ENCODE data around the gene MOK. TPM values are rescaled to one million over a fixed set of nuclear protein-coding genes. Genes with fewer than 3 reads are reported as not detected.

The MOK gene
- total and polyA plus RNA-seq, 2 of the 4 experiments (the other 2 are of a cell fraction): 16.8 to 48.5 TPM

DNA sequence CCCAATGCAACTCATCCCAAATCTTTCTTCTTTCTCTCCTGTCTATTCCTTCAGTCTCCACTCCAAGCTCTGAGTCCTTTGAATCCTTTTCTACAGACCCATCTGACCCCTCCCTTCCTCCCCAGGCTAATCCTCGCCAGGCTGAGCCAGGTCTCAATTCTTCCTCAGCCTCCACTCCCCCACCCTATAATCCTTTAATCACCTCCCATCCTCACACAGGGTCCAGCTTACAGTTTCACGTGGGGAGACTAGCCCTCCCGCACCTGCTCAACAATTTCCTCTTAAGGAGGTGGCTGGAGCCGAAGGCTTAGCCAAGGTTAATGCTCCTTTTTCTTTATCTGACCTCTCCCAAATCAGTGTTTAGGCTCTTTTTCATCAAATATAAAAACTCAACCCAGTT is 63.8 kb downstream of the MOK start:
- no peak overlapping the region for H3K4me3 ChIP-seq (ENCODE audit: insufficient read depth, low read depth, low read length)
- ATAC-seq (ENCODE audit: low read depth) (no peak), DNase-seq (no peak)
- H3K4me1 ChIP-seq (ENCODE audit: control insufficient read depth, insufficient read depth, low read length): no peaks in the 10 kb centered on the region; the same call in 1 of the 2 replicates
- H2AFZ ChIP-seq (replicated peaks; ENCODE audit: low read length, poor library complexity): no peak overlapping the region
- no peak overlapping the region for H2AK9ac ChIP-seq (replicated peaks; ENCODE audit: low read depth, low read length, poor library complexity)
- H4K20me1 ChIP-seq (ENCODE audit: insufficient read depth, low read length): no peaks in the 10 kb centered on the region
- H3K27me3 ChIP-seq (ENCODE audit: control insufficient read depth, insufficient read depth, low read length): no peaks in the 10 kb centered on the region
- no peak overlapping the region for H3K23ac ChIP-seq (ENCODE audit: low read depth, low read length)
- H2BK20ac ChIP-seq (ENCODE audit: low read depth, low read length): no peak overlapping the region
- ChIA-PET CTCF (no interaction called here), POLR2A (ENCODE audit: unreplicated experiment) (no interaction called here)
- no peak overlapping the region for H3K4ac ChIP-seq (ENCODE audit: low read depth, low read length)
- BruUV-seq (replicated peaks): no TSS peak
- H3K9me3 ChIP-seq (ENCODE audit: control insufficient read depth, insufficient read depth, low read length): peaks cover 2% of the 10 kb centered on the region
- in situ Hi-C loops (cut with MboI; ENCODE audit: low sequenced_read_pairs) (no loop called here), intact Hi-C loops (cut with micrococcal nuclease) (no loop called here), dilution Hi-C loops (cut with HindIII; ENCODE audit: low sequenced_read_pairs, unreplicated experiment) (no loop called here)
- H3K27ac ChIP-seq (ENCODE audit: insufficient read depth, low read length): no peak overlapping the region
- 71% methylated on average over 1 of the region's 4 CpGs; no CpG with 5 or more reads in 1 of the 2 experiments for WGBS, 2 experiments (ENCODE audit: extremely low coverage in 2 of 2, insufficient read length in 1 of 2)
- H3K79me1 ChIP-seq (ENCODE audit: low read depth in 1 of 2, low read length in 2 of 2): peaks cover 0 to 1% of the 10 kb centered on the region in 2 experiments; a peak in 1 of 4 replicates
- no peak overlapping the region for H2AK5ac ChIP-seq (ENCODE audit: low read depth, low read length)
- H3K9ac ChIP-seq (ENCODE audit: low read depth, low read length): no peak overlapping the region
- no peak overlapping the region for H2BK15ac ChIP-seq (ENCODE audit: low read depth, low read length)
- no peaks in the 10 kb centered on the region for H3K9me1 ChIP-seq (ENCODE audit: insufficient read depth, low read length)
- no peak overlapping the region for H4K5ac ChIP-seq (ENCODE audit: low read depth, low read length)
- no peak overlapping the region; the same call in 1 of the 2 replicates for H4K91ac ChIP-seq (ENCODE audit: insufficient read depth, low read depth, low read length)
- no peak overlapping the region for H3K18ac ChIP-seq (ENCODE audit: low read depth, low read length)
- no peak overlapping the region for H2BK120ac ChIP-seq (ENCODE audit: low read depth, low read length)
- no peak overlapping the region for H3K4me2 ChIP-seq (ENCODE audit: low read depth, low read length)
- no peak overlapping the region for H3K14ac ChIP-seq (replicated peaks; ENCODE audit: low read depth, low read length)
- no peak overlapping the region for H3K56ac ChIP-seq (ENCODE audit: extremely low read depth, insufficient read depth, low read length)
- no peak for TF ChIP-seq NFE2L2 (IDR thresholded peaks at IDR 0.05; ENCODE audit: low read depth, low read length)
- no peak for TF ChIP-seq RAD21 (IDR thresholded peaks at IDR 0.05; ENCODE audit: low read length)
- no peak for TF ChIP-seq CEBPB (IDR thresholded peaks at IDR 0.05; ENCODE audit: low read depth, low read length)
- no peak for TF ChIP-seq RFX5 (IDR thresholded peaks at IDR 0.05; ENCODE audit: low read depth, low read length)
- no peak for TF ChIP-seq MXI1 (IDR thresholded peaks at IDR 0.05; ENCODE audit: borderline replicate concordance, low read depth, low read length)
- TF ChIP-seq RCOR1 (IDR thresholded peaks at IDR 0.05; ENCODE audit: insufficient replicate concordance, low read length): no peak
- no peak for TF ChIP-seq USF2 (IDR thresholded peaks at IDR 0.05; ENCODE audit: low read depth, low read length)
- TF ChIP-seq CHD1 (IDR thresholded peaks at IDR 0.05; ENCODE audit: low read depth, low read length): no peak
- TF ChIP-seq, protein P1, sequence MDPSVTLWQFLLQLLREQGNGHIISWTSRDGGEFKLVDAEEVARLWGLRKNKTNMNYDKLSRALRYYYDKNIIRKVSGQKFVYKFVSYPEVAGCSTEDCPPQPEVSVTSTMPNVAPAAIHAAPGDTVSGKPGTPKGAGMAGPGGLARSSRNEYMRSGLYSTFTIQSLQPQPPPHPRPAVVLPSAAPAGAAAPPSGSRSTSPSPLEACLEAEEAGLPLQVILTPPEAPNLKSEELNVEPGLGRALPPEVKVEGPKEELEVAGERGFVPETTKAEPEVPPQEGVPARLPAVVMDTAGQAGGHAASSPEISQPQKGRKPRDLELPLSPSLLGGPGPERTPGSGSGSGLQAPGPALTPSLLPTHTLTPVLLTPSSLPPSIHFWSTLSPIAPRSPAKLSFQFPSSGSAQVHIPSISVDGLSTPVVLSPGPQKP (IDR thresholded peaks at IDR 0.05; ENCODE audit: borderline replicate concordance, low read depth, low read length): no peak
- TF ChIP-seq, protein P2, sequence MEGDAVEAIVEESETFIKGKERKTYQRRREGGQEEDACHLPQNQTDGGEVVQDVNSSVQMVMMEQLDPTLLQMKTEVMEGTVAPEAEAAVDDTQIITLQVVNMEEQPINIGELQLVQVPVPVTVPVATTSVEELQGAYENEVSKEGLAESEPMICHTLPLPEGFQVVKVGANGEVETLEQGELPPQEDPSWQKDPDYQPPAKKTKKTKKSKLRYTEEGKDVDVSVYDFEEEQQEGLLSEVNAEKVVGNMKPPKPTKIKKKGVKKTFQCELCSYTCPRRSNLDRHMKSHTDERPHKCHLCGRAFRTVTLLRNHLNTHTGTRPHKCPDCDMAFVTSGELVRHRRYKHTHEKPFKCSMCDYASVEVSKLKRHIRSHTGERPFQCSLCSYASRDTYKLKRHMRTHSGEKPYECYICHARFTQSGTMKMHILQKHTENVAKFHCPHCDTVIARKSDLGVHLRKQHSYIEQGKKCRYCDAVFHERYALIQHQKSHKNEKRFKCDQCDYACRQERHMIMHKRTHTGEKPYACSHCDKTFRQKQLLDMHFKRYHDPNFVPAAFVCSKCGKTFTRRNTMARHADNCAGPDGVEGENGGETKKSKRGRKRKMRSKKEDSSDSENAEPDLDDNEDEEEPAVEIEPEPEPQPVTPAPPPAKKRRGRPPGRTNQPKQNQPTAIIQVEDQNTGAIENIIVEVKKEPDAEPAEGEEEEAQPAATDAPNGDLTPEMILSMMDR (conservative IDR thresholded peaks at IDR 0.05; ENCODE audit: low read depth, low read length): no peak
- TF ChIP-seq MAZ (IDR thresholded peaks at IDR 0.05; ENCODE audit: borderline replicate concordance, low read depth, low read length): no peak
- no peak for TF ChIP-seq MAFK (IDR thresholded peaks at IDR 0.05; ENCODE audit: low read depth, low read length)
- no peaks in the 10 kb centered on the region for H3K36me3 ChIP-seq (ENCODE audit: control insufficient read depth, insufficient read depth, low read length)
- no peak overlapping the region for H4K8ac ChIP-seq (ENCODE audit: low read depth in 2 of 2, low read length in 2 of 2)
- no peak overlapping the region for H2BK5ac ChIP-seq (ENCODE audit: low read depth, low read length, poor library complexity, severe bottlenecking)
